HepG2 (cell line): ENCODE measurements around the gene CARS1.

Source experiments
- FOXM1 ChIP-seq: sonication (generic); formaldehyde crosslinking; IDR thresholded peaks from 2 replicates; pipeline ENCODE4 v1.5.0; 2020; ENCODE audit warnings: missing genetic modification reagents
- GTF2F1 ChIP-seq: fragments of 150-350 bp; IDR thresholded peaks from 2 replicates; pipeline ENCODE4 v1.6.1; 2014; ENCODE audit warnings: low read length
- HIVEP1 ChIP-seq: sonication (generic); formaldehyde crosslinking; IDR thresholded peaks from 2 replicates; pipeline ENCODE4 v1.4.0; 2020; ENCODE audit warnings: mild to moderate bottlenecking, missing genetic modification reagents
- HNRNPUL1 ChIP-seq: fragments of 200-400 bp; formaldehyde crosslinking; IDR thresholded peaks from 2 replicates; pipeline ENCODE4 v1.6.1; 2017; ENCODE audit warnings: low read depth, mild to moderate bottlenecking, low read length, moderate library complexity
- KDM5B ChIP-seq: sonication (generic); formaldehyde crosslinking; IDR thresholded peaks from 2 replicates; pipeline ENCODE4 v1.4.0; 2020; ENCODE audit warnings: missing genetic modification reagents, mild to moderate bottlenecking, borderline replicate concordance
- NR2F1 ChIP-seq, 2 experiments: fragments of 450-650 bp in 1 of 2; formaldehyde crosslinking in 1 of 2; IDR thresholded peaks; 2 replicates each; pipeline versions ENCODE4 v1.5.0 to v1.6.1; 2016 to 2020; ENCODE audit warnings: mild to moderate bottlenecking in 1 of 2, missing compliant biosample characterization in 1 of 2, missing genetic modification reagents in 1 of 2, moderate library complexity in 1 of 2
- RFX5 ChIP-seq: IDR thresholded peaks from 2 replicates; pipeline ENCODE4 v1.6.1; 2011; ENCODE audit warnings: low read depth, low read length, improper control_type of control experiment
- SMYD3 ChIP-seq: sonication (generic); formaldehyde crosslinking; IDR thresholded peaks from 2 replicates; pipeline ENCODE4 v1.8.1; 2023; ENCODE audit warnings: mild to moderate bottlenecking, missing genetic modification reagents
- THAP7 ChIP-seq: sonication (generic); formaldehyde crosslinking; IDR thresholded peaks from 2 replicates; pipeline ENCODE4 v1.8.1; 2023; ENCODE audit warnings: mild to moderate bottlenecking, missing genetic modification reagents
- YY1 ChIP-seq: IDR thresholded peaks from 2 replicates; pipeline ENCODE4 v1.6.1; 2011; ENCODE audit warnings: low read length, low read depth, moderate library complexity, mild to moderate bottlenecking; ENCODE audit not compliant: insufficient read depth, insufficient replicate concordance
- ZNF335 ChIP-seq: sonication (generic); formaldehyde crosslinking; IDR thresholded peaks from 2 replicates; pipeline ENCODE4 v1.4.0; 2020; ENCODE audit warnings: missing genetic modification reagents
- ZNF674 ChIP-seq: sonication (generic); formaldehyde crosslinking; IDR thresholded peaks from 2 replicates; pipeline ENCODE4 v1.5.0; 2020; ENCODE audit warnings: low read depth, mild to moderate bottlenecking, missing genetic modification reagents
- ZNF839 ChIP-seq: sonication (generic); formaldehyde crosslinking; IDR thresholded peaks from 2 replicates; pipeline ENCODE4 v1.4.0; 2020; ENCODE audit warnings: missing genetic modification reagents, mild to moderate bottlenecking, borderline replicate concordance
- TF ChIP-seq, protein P1 (sequence below): sonication (generic); formaldehyde crosslinking; IDR thresholded peaks from 2 replicates; pipeline ENCODE4 v1.4.0; 2020; ENCODE audit warnings: mild to moderate bottlenecking, missing genetic modification reagents

- TF ChIP-seq RFX5 = no peak
- no peak for TF ChIP-seq HIVEP1 (CRISPR knock-in tag)
- TF ChIP-seq NR2F1 (CRISPR knock-in tag; IDR thresholded peaks at IDR 0.05) = no peak
- no peak for TF ChIP-seq ZNF335 (CRISPR knock-in tag)
- TF ChIP-seq SMYD3 (CRISPR knock-in tag) = no peak
- TF ChIP-seq GTF2F1 = no peak
- TF ChIP-seq KDM5B (CRISPR knock-in tag) = no peak
- TF ChIP-seq FOXM1 (CRISPR knock-in tag) = no peak
- TF ChIP-seq HNRNPUL1 = no peak
- TF ChIP-seq, protein P1, sequence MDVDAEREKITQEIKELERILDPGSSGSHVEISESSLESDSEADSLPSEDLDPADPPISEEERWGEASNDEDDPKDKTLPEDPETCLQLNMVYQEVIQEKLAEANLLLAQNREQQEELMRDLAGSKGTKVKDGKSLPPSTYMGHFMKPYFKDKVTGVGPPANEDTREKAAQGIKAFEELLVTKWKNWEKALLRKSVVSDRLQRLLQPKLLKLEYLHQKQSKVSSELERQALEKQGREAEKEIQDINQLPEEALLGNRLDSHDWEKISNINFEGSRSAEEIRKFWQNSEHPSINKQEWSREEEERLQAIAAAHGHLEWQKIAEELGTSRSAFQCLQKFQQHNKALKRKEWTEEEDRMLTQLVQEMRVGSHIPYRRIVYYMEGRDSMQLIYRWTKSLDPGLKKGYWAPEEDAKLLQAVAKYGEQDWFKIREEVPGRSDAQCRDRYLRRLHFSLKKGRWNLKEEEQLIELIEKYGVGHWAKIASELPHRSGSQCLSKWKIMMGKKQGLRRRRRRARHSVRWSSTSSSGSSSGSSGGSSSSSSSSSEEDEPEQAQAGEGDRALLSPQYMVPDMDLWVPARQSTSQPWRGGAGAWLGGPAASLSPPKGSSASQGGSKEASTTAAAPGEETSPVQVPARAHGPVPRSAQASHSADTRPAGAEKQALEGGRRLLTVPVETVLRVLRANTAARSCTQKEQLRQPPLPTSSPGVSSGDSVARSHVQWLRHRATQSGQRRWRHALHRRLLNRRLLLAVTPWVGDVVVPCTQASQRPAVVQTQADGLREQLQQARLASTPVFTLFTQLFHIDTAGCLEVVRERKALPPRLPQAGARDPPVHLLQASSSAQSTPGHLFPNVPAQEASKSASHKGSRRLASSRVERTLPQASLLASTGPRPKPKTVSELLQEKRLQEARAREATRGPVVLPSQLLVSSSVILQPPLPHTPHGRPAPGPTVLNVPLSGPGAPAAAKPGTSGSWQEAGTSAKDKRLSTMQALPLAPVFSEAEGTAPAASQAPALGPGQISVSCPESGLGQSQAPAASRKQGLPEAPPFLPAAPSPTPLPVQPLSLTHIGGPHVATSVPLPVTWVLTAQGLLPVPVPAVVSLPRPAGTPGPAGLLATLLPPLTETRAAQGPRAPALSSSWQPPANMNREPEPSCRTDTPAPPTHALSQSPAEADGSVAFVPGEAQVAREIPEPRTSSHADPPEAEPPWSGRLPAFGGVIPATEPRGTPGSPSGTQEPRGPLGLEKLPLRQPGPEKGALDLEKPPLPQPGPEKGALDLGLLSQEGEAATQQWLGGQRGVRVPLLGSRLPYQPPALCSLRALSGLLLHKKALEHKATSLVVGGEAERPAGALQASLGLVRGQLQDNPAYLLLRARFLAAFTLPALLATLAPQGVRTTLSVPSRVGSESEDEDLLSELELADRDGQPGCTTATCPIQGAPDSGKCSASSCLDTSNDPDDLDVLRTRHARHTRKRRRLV = no peak
- TF ChIP-seq ZNF839 (CRISPR knock-in tag) = no peak
- no peak for TF ChIP-seq YY1
- TF ChIP-seq ZNF674 (CRISPR knock-in tag) = no peak
- TF ChIP-seq THAP7 (CRISPR knock-in tag) = no peak
These were observed 17.8 kb upstream of the CARS1 start for GRCh38 chr11:3074912-3075589.
